ENCODE results near the gene ELN. TPM values are rescaled to one million over a fixed set of nuclear protein-coding genes. Genes with fewer than 3 reads are reported as not detected.

ELN gene
- total RNA-seq, 1 experiment from 2014 or later = 0.26 TPM

DNA sequence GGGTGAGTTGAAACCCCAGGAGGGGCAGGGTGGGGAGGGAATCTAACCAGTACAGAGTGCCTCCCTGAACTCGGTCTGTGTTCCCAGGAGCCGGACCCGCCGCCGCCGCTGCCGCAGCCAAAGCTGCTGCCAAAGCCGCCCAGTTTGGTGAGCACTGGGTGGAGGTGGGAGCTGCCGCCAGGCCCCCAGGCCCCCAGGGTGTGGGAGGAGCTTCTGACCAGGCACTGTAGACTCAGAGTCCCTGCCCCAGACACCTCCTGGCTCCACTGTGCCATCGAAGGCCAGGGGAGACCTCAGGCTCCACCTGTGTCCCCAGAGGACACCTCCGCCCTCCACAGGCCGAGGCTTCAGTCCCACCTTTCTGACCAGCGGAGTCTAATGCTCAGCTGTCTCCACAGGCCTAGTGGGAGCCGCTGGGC, 35.3 kb downstream of the ELN start:
- TF ChIP-seq, protein P1, sequence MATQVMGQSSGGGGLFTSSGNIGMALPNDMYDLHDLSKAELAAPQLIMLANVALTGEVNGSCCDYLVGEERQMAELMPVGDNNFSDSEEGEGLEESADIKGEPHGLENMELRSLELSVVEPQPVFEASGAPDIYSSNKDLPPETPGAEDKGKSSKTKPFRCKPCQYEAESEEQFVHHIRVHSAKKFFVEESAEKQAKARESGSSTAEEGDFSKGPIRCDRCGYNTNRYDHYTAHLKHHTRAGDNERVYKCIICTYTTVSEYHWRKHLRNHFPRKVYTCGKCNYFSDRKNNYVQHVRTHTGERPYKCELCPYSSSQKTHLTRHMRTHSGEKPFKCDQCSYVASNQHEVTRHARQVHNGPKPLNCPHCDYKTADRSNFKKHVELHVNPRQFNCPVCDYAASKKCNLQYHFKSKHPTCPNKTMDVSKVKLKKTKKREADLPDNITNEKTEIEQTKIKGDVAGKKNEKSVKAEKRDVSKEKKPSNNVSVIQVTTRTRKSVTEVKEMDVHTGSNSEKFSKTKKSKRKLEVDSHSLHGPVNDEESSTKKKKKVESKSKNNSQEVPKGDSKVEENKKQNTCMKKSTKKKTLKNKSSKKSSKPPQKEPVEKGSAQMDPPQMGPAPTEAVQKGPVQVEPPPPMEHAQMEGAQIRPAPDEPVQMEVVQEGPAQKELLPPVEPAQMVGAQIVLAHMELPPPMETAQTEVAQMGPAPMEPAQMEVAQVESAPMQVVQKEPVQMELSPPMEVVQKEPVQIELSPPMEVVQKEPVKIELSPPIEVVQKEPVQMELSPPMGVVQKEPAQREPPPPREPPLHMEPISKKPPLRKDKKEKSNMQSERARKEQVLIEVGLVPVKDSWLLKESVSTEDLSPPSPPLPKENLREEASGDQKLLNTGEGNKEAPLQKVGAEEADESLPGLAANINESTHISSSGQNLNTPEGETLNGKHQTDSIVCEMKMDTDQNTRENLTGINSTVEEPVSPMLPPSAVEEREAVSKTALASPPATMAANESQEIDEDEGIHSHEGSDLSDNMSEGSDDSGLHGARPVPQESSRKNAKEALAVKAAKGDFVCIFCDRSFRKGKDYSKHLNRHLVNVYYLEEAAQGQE (IDR thresholded peaks at IDR 0.05; ENCODE audit: insufficient read depth in 1 of 2, low read depth in 2 of 2, low read length in 1 of 2) = no peak
- TF ChIP-seq, protein P2, sequence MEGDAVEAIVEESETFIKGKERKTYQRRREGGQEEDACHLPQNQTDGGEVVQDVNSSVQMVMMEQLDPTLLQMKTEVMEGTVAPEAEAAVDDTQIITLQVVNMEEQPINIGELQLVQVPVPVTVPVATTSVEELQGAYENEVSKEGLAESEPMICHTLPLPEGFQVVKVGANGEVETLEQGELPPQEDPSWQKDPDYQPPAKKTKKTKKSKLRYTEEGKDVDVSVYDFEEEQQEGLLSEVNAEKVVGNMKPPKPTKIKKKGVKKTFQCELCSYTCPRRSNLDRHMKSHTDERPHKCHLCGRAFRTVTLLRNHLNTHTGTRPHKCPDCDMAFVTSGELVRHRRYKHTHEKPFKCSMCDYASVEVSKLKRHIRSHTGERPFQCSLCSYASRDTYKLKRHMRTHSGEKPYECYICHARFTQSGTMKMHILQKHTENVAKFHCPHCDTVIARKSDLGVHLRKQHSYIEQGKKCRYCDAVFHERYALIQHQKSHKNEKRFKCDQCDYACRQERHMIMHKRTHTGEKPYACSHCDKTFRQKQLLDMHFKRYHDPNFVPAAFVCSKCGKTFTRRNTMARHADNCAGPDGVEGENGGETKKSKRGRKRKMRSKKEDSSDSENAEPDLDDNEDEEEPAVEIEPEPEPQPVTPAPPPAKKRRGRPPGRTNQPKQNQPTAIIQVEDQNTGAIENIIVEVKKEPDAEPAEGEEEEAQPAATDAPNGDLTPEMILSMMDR (IDR thresholded peaks at IDR 0.05) = no peak
- no peak for TF ChIP-seq POLR2AphosphoS5 (IDR thresholded peaks at IDR 0.05; ENCODE audit: low read depth, low read length)
- no peak for TF ChIP-seq TCF7L2 (IDR thresholded peaks at IDR 0.05; ENCODE audit: low read depth, low read length)
- TF ChIP-seq SIN3A (IDR thresholded peaks at IDR 0.05; ENCODE audit: borderline replicate concordance, insufficient read depth, low read depth, low read length) = no peak
- ChIA-PET POLR2A (no interaction called here), CTCF (interaction anchor here (0.7 to 1.8 kb wide), 2 partner anchors 11 to 120 kb away, joined by 4 to 7 read pairs; no protein-coding TSS in a partner anchor)
- H3K9me3 ChIP-seq (ENCODE audit: control insufficient read depth, insufficient read depth, low read depth, low read length) = no peaks in the 10 kb centered on the region
- intact Hi-C loops (cut with micrococcal nuclease; ENCODE audit: unreplicated experiment) = loop anchor here (10.0 kb wide), 1 partner anchor 142 kb away; no protein-coding TSS in a partner anchor
- no peak for DNase-seq (ENCODE audit: low read depth, low spot score)
- no peaks in the 10 kb centered on the region for H3K36me3 ChIP-seq (ENCODE audit: control insufficient read depth, insufficient read depth, low read length)
- in situ Hi-C loops (cut with HindIII; ENCODE audit: low pct_unique_long_range_greater_than_20kb, low sequenced_read_pairs) = no loop called here
- H3K4me1 ChIP-seq (ENCODE audit: control insufficient read depth, insufficient read depth, low read length) = peaks cover 10% of the 10 kb centered on the region; the same call in 1 of the 2 replicates
- BruUV-seq (replicated peaks) = no TSS peak
- H3K4me3 ChIP-seq (ENCODE audit: low read depth in 2 of 2, low read length in 2 of 2) = no peak overlapping the region
- no peaks in the 10 kb centered on the region for H3K27me3 ChIP-seq (ENCODE audit: control insufficient read depth, insufficient read depth, low read length)
- ATAC-seq = no peak
- H3K27ac ChIP-seq (ENCODE audit: low read length) = no peak overlapping the region

DNA sequence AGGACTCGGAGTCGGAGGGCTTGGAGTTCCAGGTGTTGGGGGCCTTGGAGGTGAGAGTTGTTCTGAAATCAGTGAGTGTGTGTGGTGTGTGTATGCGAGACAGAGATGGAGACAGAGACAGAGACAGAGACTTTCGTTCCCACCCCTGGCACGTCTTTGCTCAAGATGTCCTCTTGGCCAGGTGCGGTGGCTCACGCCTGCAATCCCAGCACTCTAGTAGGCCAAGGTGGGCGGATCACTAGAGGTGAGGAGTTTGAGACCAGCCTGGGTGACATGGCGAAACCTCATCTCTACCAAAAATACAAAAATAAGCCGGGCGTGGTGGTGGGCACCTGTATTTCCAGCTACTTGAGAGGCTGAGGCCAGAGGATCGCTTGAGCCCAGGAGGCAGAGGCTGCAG, 35.7 kb downstream of the ELN start:
- H3K4me1 ChIP-seq (ENCODE audit: control insufficient read depth, insufficient read depth, low read length) = peaks cover 10% of the 10 kb centered on the region; the same call in 1 of the 2 replicates
- in situ Hi-C loops (cut with HindIII; ENCODE audit: low pct_unique_long_range_greater_than_20kb, low sequenced_read_pairs) = no loop called here
- H3K36me3 ChIP-seq (ENCODE audit: control insufficient read depth, insufficient read depth, low read length) = no peaks in the 10 kb centered on the region
- intact Hi-C loops (cut with micrococcal nuclease; ENCODE audit: unreplicated experiment) = loop anchor here (10.0 kb wide), 1 partner anchor 141 kb away; no protein-coding TSS in a partner anchor
- no peak overlapping the region for H3K27ac ChIP-seq (ENCODE audit: low read length)
- ATAC-seq = no peak
- no peak for DNase-seq (ENCODE audit: low read depth, low spot score)
- TF ChIP-seq TCF7L2 (IDR thresholded peaks at IDR 0.05; ENCODE audit: low read depth, low read length) = no peak
- no peak for TF ChIP-seq SIN3A (IDR thresholded peaks at IDR 0.05; ENCODE audit: borderline replicate concordance, insufficient read depth, low read depth, low read length)
- H3K9me3 ChIP-seq (ENCODE audit: control insufficient read depth, insufficient read depth, low read depth, low read length) = no peaks in the 10 kb centered on the region
- H3K27me3 ChIP-seq (ENCODE audit: control insufficient read depth, insufficient read depth, low read length) = no peaks in the 10 kb centered on the region
- no peak overlapping the region for H3K4me3 ChIP-seq (ENCODE audit: low read depth in 2 of 2, low read length in 2 of 2)
- ChIA-PET POLR2A (no interaction called here), CTCF (interaction anchor here (0.7 to 1.8 kb wide), 2 partner anchors 12 to 120 kb away, joined by 4 to 7 read pairs; no protein-coding TSS in a partner anchor)
- no TSS peak for BruUV-seq (replicated peaks)

DNA sequence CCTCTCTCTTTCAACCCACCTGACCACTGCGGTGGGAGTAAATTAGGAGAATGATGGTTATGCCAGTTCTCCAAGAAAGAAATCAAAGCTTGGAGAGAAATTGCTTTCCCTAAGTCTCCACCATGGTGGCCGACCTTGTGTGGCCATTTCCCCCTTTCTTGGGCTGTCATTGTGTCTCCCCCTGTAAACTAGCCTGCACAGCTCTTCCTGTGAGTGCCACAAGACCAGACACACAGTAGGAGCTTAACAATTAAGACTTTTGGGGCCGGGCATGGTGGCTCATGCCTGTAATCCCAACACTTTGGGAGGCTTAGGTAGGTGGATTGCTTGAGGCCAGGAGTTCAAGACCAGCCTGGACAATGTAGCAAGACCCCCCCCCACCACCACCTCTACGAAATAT, 36.7 kb downstream of the ELN start:
- POLR2A ChIA-PET = interaction anchor here (0.5 kb wide), 1 partner anchor 36 kb away, joined by 7 read pairs; no protein-coding TSS in a partner anchor
- no TSS peak for BruUV-seq (replicated peaks)
- peaks cover 10% of the 10 kb centered on the region; the same call in 1 of the 2 replicates for H3K4me1 ChIP-seq (ENCODE audit: control insufficient read depth, insufficient read depth, low read length)
- CTCF ChIA-PET = interaction anchor here (1.8 kb wide), 1 partner anchor 119 kb away, joined by 4 read pairs; no protein-coding TSS in a partner anchor
- no peaks in the 10 kb centered on the region for H3K27me3 ChIP-seq (ENCODE audit: control insufficient read depth, insufficient read depth, low read length)
- H3K27ac ChIP-seq (ENCODE audit: low read length) = no peak overlapping the region
- H3K9me3 ChIP-seq (ENCODE audit: control insufficient read depth, insufficient read depth, low read depth, low read length) = no peaks in the 10 kb centered on the region
- intact Hi-C loops (cut with micrococcal nuclease; ENCODE audit: unreplicated experiment) = loop anchor here (10.0 kb wide), 1 partner anchor 140 kb away; no protein-coding TSS in a partner anchor
- no peaks in the 10 kb centered on the region for H3K36me3 ChIP-seq (ENCODE audit: control insufficient read depth, insufficient read depth, low read length)
- in situ Hi-C loops (cut with HindIII; ENCODE audit: low pct_unique_long_range_greater_than_20kb, low sequenced_read_pairs) = no loop called here
- ATAC-seq (no peak), DNase-seq (ENCODE audit: low read depth, low spot score) (no peak)
- no peak overlapping the region for H3K4me3 ChIP-seq (ENCODE audit: low read depth in 2 of 2, low read length in 2 of 2)
- TF ChIP-seq TCF7L2 (IDR thresholded peaks at IDR 0.05; ENCODE audit: low read depth, low read length) (no peak), POLR2AphosphoS5 (IDR thresholded peaks at IDR 0.05; ENCODE audit: low read depth, low read length) (no peak), SIN3A (IDR thresholded peaks at IDR 0.05; ENCODE audit: borderline replicate concordance, insufficient read depth, low read depth, low read length) (no peak)
- TF ChIP-seq, protein P1 (IDR thresholded peaks at IDR 0.05; ENCODE audit: insufficient read depth in 1 of 2, low read depth in 2 of 2, low read length in 1 of 2) = no peak
- TF ChIP-seq, protein P2 (IDR thresholded peaks at IDR 0.05) = no peak
